HL-60 (cell line): ENCODE measurements around the gene GRID1.

Experiments
- GABPA ChIP-seq: IDR thresholded peaks from 2 replicates; pipeline ENCODE4 v1.6.1; 2012; ENCODE audit warnings: low read depth
- POLR2AphosphoS5 ChIP-seq: IDR thresholded peaks from 2 replicates; pipeline ENCODE4 v1.6.1; 2012; ENCODE audit warnings: low read depth
- TF ChIP-seq, protein P1 (sequence below): IDR thresholded peaks from one replicate; pipeline ENCODE4 v1.5.1; 2011; ENCODE audit warnings: low read length, control low read depth, inconsistent platforms; ENCODE audit not compliant: insufficient read depth
- TF ChIP-seq, protein P2 (sequence below): IDR thresholded peaks from 2 replicates; pipeline ENCODE4 v1.6.1; 2012; ENCODE audit warnings: low read depth; ENCODE audit not compliant: insufficient replicate concordance

DNA sequence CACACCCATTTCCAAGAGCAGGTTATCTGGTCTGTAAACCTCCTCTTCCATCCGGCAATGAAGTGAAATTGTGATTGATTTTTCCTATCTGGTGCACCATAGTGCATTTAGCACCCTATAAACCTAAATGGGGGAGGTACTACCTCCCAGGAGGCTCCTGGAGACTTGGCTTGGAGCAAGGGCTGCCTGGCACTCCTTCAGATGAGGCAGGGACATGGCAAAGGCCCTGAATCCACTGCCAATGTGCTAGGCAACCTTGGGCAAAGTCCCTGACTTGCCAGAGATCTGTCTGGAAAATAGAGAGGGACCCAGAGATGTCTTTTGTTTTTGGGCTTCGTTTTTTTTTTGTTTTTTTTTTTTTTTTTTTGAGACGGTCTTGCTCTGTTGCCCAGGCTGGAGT lies 6.7 kb upstream of the GRID1 start:
- no peak for TF ChIP-seq POLR2AphosphoS5
- TF ChIP-seq, protein P1, sequence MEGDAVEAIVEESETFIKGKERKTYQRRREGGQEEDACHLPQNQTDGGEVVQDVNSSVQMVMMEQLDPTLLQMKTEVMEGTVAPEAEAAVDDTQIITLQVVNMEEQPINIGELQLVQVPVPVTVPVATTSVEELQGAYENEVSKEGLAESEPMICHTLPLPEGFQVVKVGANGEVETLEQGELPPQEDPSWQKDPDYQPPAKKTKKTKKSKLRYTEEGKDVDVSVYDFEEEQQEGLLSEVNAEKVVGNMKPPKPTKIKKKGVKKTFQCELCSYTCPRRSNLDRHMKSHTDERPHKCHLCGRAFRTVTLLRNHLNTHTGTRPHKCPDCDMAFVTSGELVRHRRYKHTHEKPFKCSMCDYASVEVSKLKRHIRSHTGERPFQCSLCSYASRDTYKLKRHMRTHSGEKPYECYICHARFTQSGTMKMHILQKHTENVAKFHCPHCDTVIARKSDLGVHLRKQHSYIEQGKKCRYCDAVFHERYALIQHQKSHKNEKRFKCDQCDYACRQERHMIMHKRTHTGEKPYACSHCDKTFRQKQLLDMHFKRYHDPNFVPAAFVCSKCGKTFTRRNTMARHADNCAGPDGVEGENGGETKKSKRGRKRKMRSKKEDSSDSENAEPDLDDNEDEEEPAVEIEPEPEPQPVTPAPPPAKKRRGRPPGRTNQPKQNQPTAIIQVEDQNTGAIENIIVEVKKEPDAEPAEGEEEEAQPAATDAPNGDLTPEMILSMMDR, result no peak
- TF ChIP-seq, protein P2, sequence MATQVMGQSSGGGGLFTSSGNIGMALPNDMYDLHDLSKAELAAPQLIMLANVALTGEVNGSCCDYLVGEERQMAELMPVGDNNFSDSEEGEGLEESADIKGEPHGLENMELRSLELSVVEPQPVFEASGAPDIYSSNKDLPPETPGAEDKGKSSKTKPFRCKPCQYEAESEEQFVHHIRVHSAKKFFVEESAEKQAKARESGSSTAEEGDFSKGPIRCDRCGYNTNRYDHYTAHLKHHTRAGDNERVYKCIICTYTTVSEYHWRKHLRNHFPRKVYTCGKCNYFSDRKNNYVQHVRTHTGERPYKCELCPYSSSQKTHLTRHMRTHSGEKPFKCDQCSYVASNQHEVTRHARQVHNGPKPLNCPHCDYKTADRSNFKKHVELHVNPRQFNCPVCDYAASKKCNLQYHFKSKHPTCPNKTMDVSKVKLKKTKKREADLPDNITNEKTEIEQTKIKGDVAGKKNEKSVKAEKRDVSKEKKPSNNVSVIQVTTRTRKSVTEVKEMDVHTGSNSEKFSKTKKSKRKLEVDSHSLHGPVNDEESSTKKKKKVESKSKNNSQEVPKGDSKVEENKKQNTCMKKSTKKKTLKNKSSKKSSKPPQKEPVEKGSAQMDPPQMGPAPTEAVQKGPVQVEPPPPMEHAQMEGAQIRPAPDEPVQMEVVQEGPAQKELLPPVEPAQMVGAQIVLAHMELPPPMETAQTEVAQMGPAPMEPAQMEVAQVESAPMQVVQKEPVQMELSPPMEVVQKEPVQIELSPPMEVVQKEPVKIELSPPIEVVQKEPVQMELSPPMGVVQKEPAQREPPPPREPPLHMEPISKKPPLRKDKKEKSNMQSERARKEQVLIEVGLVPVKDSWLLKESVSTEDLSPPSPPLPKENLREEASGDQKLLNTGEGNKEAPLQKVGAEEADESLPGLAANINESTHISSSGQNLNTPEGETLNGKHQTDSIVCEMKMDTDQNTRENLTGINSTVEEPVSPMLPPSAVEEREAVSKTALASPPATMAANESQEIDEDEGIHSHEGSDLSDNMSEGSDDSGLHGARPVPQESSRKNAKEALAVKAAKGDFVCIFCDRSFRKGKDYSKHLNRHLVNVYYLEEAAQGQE, result no peak
- no peak for TF ChIP-seq GABPA
